ENCODE data around the gene CAPRIN2. TPM values are rescaled to one million over a fixed set of nuclear protein-coding genes. Genes with fewer than 3 reads are reported as not detected.

Gene CAPRIN2
- total RNA-seq, 2 donors from 2014 or later: 62.2 to 103 TPM

- H3K9me3 Mint-ChIP-seq: no peaks in the 10 kb centered on the region
- peaks cover 4% of the 10 kb centered on the region for H3K27me3 Mint-ChIP-seq (ENCODE audit: insufficient read depth)
- peak overlapping the region; percentile 42 for H3K27ac Mint-ChIP-seq
Observed at GRCh38 chr12:30753233-30753632, 1.5 kb downstream of the CAPRIN2 start.

GRCh38 chr12:30752255-30752654 lies 2.5 kb downstream of the CAPRIN2 start:
- Mint-ChIP-seq H3K9me3 (no peaks in the 10 kb centered on the region), H3K4me3 (peak overlapping the region; percentile 2), H3K27me3 (ENCODE audit: insufficient read depth) (peaks cover 4% of the 10 kb centered on the region), H3K36me3 (ENCODE audit: low read depth) (peaks cover 23% of the 10 kb centered on the region), H3K27ac (no peak overlapping the region), H3K4me1 (peaks cover 43% of the 10 kb centered on the region)
- peak overlapping the region; percentile 92 for H3K4me3 ChIP-seq (ENCODE audit: low read length)
- H3K4me1 ChIP-seq (ENCODE audit: control insufficient read depth, insufficient read depth, low read length): peaks cover 6% of the 10 kb centered on the region
- H3K36me3 ChIP-seq (ENCODE audit: control insufficient read depth, insufficient read depth, low read length): peaks cover 30% of the 10 kb centered on the region
- no peak overlapping the region for H3K27ac ChIP-seq (ENCODE audit: low read depth, low read length)
- TF ChIP-seq, protein P1, sequence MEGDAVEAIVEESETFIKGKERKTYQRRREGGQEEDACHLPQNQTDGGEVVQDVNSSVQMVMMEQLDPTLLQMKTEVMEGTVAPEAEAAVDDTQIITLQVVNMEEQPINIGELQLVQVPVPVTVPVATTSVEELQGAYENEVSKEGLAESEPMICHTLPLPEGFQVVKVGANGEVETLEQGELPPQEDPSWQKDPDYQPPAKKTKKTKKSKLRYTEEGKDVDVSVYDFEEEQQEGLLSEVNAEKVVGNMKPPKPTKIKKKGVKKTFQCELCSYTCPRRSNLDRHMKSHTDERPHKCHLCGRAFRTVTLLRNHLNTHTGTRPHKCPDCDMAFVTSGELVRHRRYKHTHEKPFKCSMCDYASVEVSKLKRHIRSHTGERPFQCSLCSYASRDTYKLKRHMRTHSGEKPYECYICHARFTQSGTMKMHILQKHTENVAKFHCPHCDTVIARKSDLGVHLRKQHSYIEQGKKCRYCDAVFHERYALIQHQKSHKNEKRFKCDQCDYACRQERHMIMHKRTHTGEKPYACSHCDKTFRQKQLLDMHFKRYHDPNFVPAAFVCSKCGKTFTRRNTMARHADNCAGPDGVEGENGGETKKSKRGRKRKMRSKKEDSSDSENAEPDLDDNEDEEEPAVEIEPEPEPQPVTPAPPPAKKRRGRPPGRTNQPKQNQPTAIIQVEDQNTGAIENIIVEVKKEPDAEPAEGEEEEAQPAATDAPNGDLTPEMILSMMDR (conservative IDR thresholded peaks at IDR 0.05): no peak
- 100% methylated on average over 2 to 3 of the region's 3 CpGs for WGBS, 2 experiments (ENCODE audit: insufficient coverage in 1 of 2, insufficient read length in 1 of 2)
- no peaks in the 10 kb centered on the region for H3K27me3 ChIP-seq (ENCODE audit: control insufficient read depth, insufficient read depth, low read length, poor library complexity, severe bottlenecking)
- H3K9me3 ChIP-seq (ENCODE audit: control insufficient read depth, low read length): peaks cover 9% of the 10 kb centered on the region
- H3K9ac ChIP-seq (ENCODE audit: extremely low read depth, low read length, poor library complexity, severe bottlenecking): no peak overlapping the region
- DNase-seq: no peak

More at GRCh38 chr12:30753233-30753632, 1.5 kb downstream of the CAPRIN2 start:
- no peaks in the 10 kb centered on the region for H3K9me3 ChIP-seq (ENCODE audit: control insufficient read depth, low read length)
- TF ChIP-seq, protein P1 (conservative IDR thresholded peaks at IDR 0.05): peak; percentile 93
- Mint-ChIP-seq H3K4me3 (peak overlapping the region; percentile 92), H3K36me3 (ENCODE audit: low read depth) (peaks cover 14% of the 10 kb centered on the region), H3K4me1 (peaks cover 43% of the 10 kb centered on the region)
- H3K27ac ChIP-seq (ENCODE audit: low read depth, low read length): no peak overlapping the region
- no peak overlapping the region for H3K9ac ChIP-seq (ENCODE audit: extremely low read depth, low read length, poor library complexity, severe bottlenecking)
- H3K4me1 ChIP-seq (ENCODE audit: control insufficient read depth, insufficient read depth, low read length): peaks cover 6% of the 10 kb centered on the region
- 17 to 32% methylated on average over 2 to 3 of the region's 3 CpGs for WGBS, 2 experiments (ENCODE audit: insufficient coverage in 1 of 2, insufficient read length in 1 of 2)
- no peaks in the 10 kb centered on the region for H3K27me3 ChIP-seq (ENCODE audit: control insufficient read depth, insufficient read depth, low read length, poor library complexity, severe bottlenecking)
- peak; percentile 84 for DNase-seq
- peaks cover 20% of the 10 kb centered on the region for H3K36me3 ChIP-seq (ENCODE audit: control insufficient read depth, insufficient read depth, low read length)
- peak overlapping the region; percentile 92 for H3K4me3 ChIP-seq (ENCODE audit: low read length)

DNA sequence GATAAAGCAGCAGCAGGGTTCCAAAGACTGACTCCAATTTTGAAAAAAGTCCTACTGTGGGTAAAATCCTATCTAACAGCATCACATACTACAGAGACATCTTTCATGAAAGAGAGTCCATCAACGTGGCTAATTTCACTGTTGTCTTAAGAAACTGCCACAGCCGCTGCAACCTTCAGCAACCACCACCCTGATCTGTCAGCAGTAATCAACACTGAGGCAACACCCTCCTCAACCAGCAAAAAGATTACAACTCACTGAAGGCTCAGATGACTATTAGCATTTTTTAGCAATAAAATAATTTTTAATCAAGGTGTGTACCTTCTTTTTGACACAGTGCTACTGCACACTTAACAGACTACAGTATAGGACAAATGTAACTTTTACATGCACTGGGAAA lies 6.6 kb downstream of the CAPRIN2 start:
- H3K9me3 ChIP-seq (ENCODE audit: control insufficient read depth, low read length): peaks cover 14% of the 10 kb centered on the region
- TF ChIP-seq, protein P1 (conservative IDR thresholded peaks at IDR 0.05): no peak
- Mint-ChIP-seq H3K27ac (no peak overlapping the region), H3K4me3 (no peak overlapping the region), H3K4me1 (peaks cover 25% of the 10 kb centered on the region), H3K9me3 (no peaks in the 10 kb centered on the region), H3K27me3 (ENCODE audit: insufficient read depth) (no peaks in the 10 kb centered on the region), H3K36me3 (ENCODE audit: low read depth) (peaks cover 39% of the 10 kb centered on the region)
- H3K27ac ChIP-seq (ENCODE audit: low read depth, low read length): no peak overlapping the region
- H3K4me3 ChIP-seq (ENCODE audit: low read length): no peak overlapping the region
- H3K4me1 ChIP-seq (ENCODE audit: control insufficient read depth, insufficient read depth, low read length): peaks cover 6% of the 10 kb centered on the region
- H3K36me3 ChIP-seq (ENCODE audit: control insufficient read depth, insufficient read depth, low read length): peaks cover 58% of the 10 kb centered on the region
- 92 to 100% methylated on average over 1 to 2 of the region's 2 CpGs for WGBS, 2 experiments (ENCODE audit: insufficient coverage in 1 of 2, insufficient read length in 1 of 2)
- no peak overlapping the region for H3K9ac ChIP-seq (ENCODE audit: extremely low read depth, low read length, poor library complexity, severe bottlenecking)
- DNase-seq: no peak
- H3K27me3 ChIP-seq (ENCODE audit: control insufficient read depth, insufficient read depth, low read length, poor library complexity, severe bottlenecking): no peaks in the 10 kb centered on the region
